Pulmonary artery endothelial cell (primary cell): ENCODE measurements around the gene SYCE3. TPM values are rescaled to one million over a fixed set of nuclear protein-coding genes. Genes with fewer than 3 reads are reported as not detected.
"Not testable (repeated sequence)": the region's sequence is repeated elsewhere in the genome, so short reads cannot be mapped to it uniquely, and the experiment has no call there.

Source experiments
- DNase-seq: peaks from one replicate; pipeline ENCODE4 v3.0.0-alpha.2; 2011; ENCODE audit warnings: low read depth, low spot score
- total RNA-seq: library from RNA; depleted of rRNA; stranded (reverse); fragments of >200 nt; gene quantifications from 2 replicates; pipeline ENCODE4 v1.2.3, GENCODE V29; 2014

Gene SYCE3
- not detected in 2 replicates for total RNA-seq

GRCh38 chr22:50562523-50563412, at the start of gene SYCE3:
TSS of gene SYCE3 (minus strand) at chr22:50562919. CDS start at chr22:50556405, 6,514 bp downstream.
- peak; percentile 17 for DNase-seq

- no peak for DNase-seq
Observed at GRCh38 chr22:50612168-50612527, 49.4 kb upstream of the SYCE3 start.

- no peak for DNase-seq
Observed at GRCh38 chr22:50611341-50612060, 48.8 kb upstream of the SYCE3 start.

GRCh38 chr22:50610581-50610980, 47.9 kb upstream of the SYCE3 start:
- DNase-seq: no peak

GRCh38 chr22:50610041-50610451, 47.3 kb upstream of the SYCE3 start:
- DNase-seq: no peak

GRCh38 chr22:50609599-50609998, 46.9 kb upstream of the SYCE3 start:
- DNase-seq: no peak

- DNase-seq: no peak
Observed at GRCh38 chr22:50608996-50609395, 46.3 kb upstream of the SYCE3 start.

GRCh38 chr22:50608058-50608840, 45.5 kb upstream of the SYCE3 start:
- DNase-seq: not testable (repeated sequence)

GRCh38 chr22:50607659-50608020, 44.9 kb upstream of the SYCE3 start:
- no peak for DNase-seq

GRCh38 chr22:50606946-50607658, 44.4 kb upstream of the SYCE3 start:
- DNase-seq: no peak

- DNase-seq: no peak
Observed at GRCh38 chr22:50606165-50606945, 43.6 kb upstream of the SYCE3 start.

GRCh38 chr22:50605613-50606074, 42.9 kb upstream of the SYCE3 start:
- no peak for DNase-seq

GRCh38 chr22:50605002-50605612, 42.4 kb upstream of the SYCE3 start:
- no peak for DNase-seq

GRCh38 chr22:50604256-50605001, 41.7 kb upstream of the SYCE3 start:
- no peak for DNase-seq

- no peak for DNase-seq
Observed at GRCh38 chr22:50603511-50604255, 41.0 kb upstream of the SYCE3 start.

- no peak for DNase-seq
Observed at GRCh38 chr22:50602338-50602700, 39.6 kb upstream of the SYCE3 start.

GRCh38 chr22:50601669-50602337, 39.1 kb upstream of the SYCE3 start:
- DNase-seq: no peak
